Measurements from ENCODE around the gene SPTLC1.

Gene SPTLC1

GRCh38 chr9:92058026-92058425 lies 57.2 kb downstream of the SPTLC1 start:
- DNase-seq (ENCODE audit: insufficient read length) = no peak
- no peak for FAIRE-seq
- TF ChIP-seq POLR2A (IDR thresholded peaks at IDR 0.05; ENCODE audit: low read depth, low read length) (no peak), POLR2AphosphoS5 (IDR thresholded peaks at IDR 0.05; ENCODE audit: low read depth, low read length) (no peak), TAF1 (IDR thresholded peaks at IDR 0.05; ENCODE audit: borderline replicate concordance, low read depth, low read length) (no peak)

- DNase-seq (ENCODE audit: insufficient read length) (no peak), FAIRE-seq (no peak)
- no peak for TF ChIP-seq POLR2AphosphoS5 (IDR thresholded peaks at IDR 0.05; ENCODE audit: low read depth, low read length)
- no peak for TF ChIP-seq POLR2A (IDR thresholded peaks at IDR 0.05; ENCODE audit: low read depth, low read length)
- no peak for TF ChIP-seq TAF1 (IDR thresholded peaks at IDR 0.05; ENCODE audit: borderline replicate concordance, low read depth, low read length)
These were observed 58.0 kb downstream of the SPTLC1 start for GRCh38 chr9:92057226-92057625.

- TF ChIP-seq POLR2A (IDR thresholded peaks at IDR 0.05; ENCODE audit: low read depth, low read length) = no peak
- TF ChIP-seq POLR2AphosphoS5 (IDR thresholded peaks at IDR 0.05; ENCODE audit: low read depth, low read length) = no peak
- no peak for TF ChIP-seq TAF1 (IDR thresholded peaks at IDR 0.05; ENCODE audit: borderline replicate concordance, low read depth, low read length)
- FAIRE-seq (no peak), DNase-seq (ENCODE audit: insufficient read length) (no peak)
These were observed 59.6 kb downstream of the SPTLC1 start for GRCh38 chr9:92055624-92056023.

- no peak for TF ChIP-seq POLR2AphosphoS5 (IDR thresholded peaks at IDR 0.05; ENCODE audit: low read depth, low read length)
- no peak for TF ChIP-seq TAF1 (IDR thresholded peaks at IDR 0.05; ENCODE audit: borderline replicate concordance, low read depth, low read length)
- no peak for TF ChIP-seq POLR2A (IDR thresholded peaks at IDR 0.05; ENCODE audit: low read depth, low read length)
- DNase-seq (ENCODE audit: insufficient read length) (no peak), FAIRE-seq (no peak)
These were observed 66.1 kb downstream of the SPTLC1 start for GRCh38 chr9:92048924-92049625.

- DNase-seq (ENCODE audit: insufficient read length) = no peak
- no peak for FAIRE-seq
- no peak for TF ChIP-seq POLR2AphosphoS5 (IDR thresholded peaks at IDR 0.05; ENCODE audit: low read depth, low read length)
- TF ChIP-seq POLR2A (IDR thresholded peaks at IDR 0.05; ENCODE audit: low read depth, low read length) = no peak
- no peak for TF ChIP-seq TAF1 (IDR thresholded peaks at IDR 0.05; ENCODE audit: borderline replicate concordance, low read depth, low read length)
These were observed 67.7 kb downstream of the SPTLC1 start for GRCh38 chr9:92047500-92047899.

GRCh38 chr9:92046676-92047075 lies 68.5 kb downstream of the SPTLC1 start:
- TF ChIP-seq POLR2A (IDR thresholded peaks at IDR 0.05; ENCODE audit: low read depth, low read length) (no peak), TAF1 (IDR thresholded peaks at IDR 0.05; ENCODE audit: borderline replicate concordance, low read depth, low read length) (no peak), POLR2AphosphoS5 (IDR thresholded peaks at IDR 0.05; ENCODE audit: low read depth, low read length) (no peak)
- DNase-seq (ENCODE audit: insufficient read length) (no peak), FAIRE-seq (no peak)

- DNase-seq (ENCODE audit: insufficient read length) (no peak), FAIRE-seq (no peak)
- no peak for TF ChIP-seq POLR2AphosphoS5 (IDR thresholded peaks at IDR 0.05; ENCODE audit: low read depth, low read length)
- TF ChIP-seq TAF1 (IDR thresholded peaks at IDR 0.05; ENCODE audit: borderline replicate concordance, low read depth, low read length) = no peak
- no peak for TF ChIP-seq POLR2A (IDR thresholded peaks at IDR 0.05; ENCODE audit: low read depth, low read length)
These were observed 70.3 kb downstream of the SPTLC1 start for GRCh38 chr9:92044936-92045335.

DNA sequence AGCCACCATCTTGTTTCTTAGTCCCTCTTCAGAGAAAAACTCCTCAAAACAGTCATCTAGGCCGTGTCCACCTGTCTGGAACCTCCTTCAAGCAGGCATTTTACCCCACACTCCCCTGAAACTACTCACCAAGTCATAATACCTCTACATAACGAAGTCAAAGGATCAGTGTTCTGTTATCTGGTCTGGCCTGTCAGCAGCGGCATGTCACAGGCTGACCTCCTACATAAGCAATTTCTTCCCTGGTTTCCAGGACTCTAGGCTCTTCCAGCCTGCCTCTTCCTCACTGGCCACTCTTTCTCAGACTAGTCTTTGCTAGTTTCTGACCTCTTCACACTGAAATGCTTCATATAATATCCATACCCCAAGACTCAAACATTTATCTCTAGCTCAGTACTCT lies 72.2 kb downstream of the SPTLC1 start:
- DNase-seq (ENCODE audit: insufficient read length) (no peak), FAIRE-seq (no peak)
- TF ChIP-seq POLR2AphosphoS5 (IDR thresholded peaks at IDR 0.05; ENCODE audit: low read depth, low read length) (no peak), POLR2A (IDR thresholded peaks at IDR 0.05; ENCODE audit: low read depth, low read length) (no peak), TAF1 (IDR thresholded peaks at IDR 0.05; ENCODE audit: borderline replicate concordance, low read depth, low read length) (no peak)

DNA sequence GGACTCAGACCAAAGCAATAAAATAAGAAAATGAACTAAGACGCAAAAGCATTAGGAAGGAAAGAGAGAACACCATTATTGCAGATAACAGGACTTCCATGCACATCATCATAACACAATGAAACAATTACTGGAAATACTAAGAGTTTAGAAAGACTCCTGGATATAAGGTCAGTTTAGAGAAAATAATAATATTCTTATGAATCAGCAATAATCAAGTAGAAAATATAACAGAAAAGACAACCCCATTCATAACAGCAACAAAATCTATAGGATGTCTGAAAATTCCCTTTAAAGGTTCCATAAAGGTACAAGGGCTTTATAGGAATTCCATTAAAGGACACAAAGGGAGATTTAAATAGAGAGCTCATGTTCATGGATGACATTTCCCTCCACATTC lies 73.0 kb downstream of the SPTLC1 start:
- DNase-seq (ENCODE audit: insufficient read length) (no peak), FAIRE-seq (no peak)
- TF ChIP-seq TAF1 (IDR thresholded peaks at IDR 0.05; ENCODE audit: borderline replicate concordance, low read depth, low read length) (no peak), POLR2A (IDR thresholded peaks at IDR 0.05; ENCODE audit: low read depth, low read length) (no peak), POLR2AphosphoS5 (IDR thresholded peaks at IDR 0.05; ENCODE audit: low read depth, low read length) (no peak)

GRCh38 chr9:92036756-92037155 lies 78.5 kb downstream of the SPTLC1 start:
- TF ChIP-seq POLR2A (IDR thresholded peaks at IDR 0.05; ENCODE audit: low read depth, low read length) = no peak
- TF ChIP-seq TAF1 (IDR thresholded peaks at IDR 0.05; ENCODE audit: borderline replicate concordance, low read depth, low read length) = no peak
- TF ChIP-seq POLR2AphosphoS5 (IDR thresholded peaks at IDR 0.05; ENCODE audit: low read depth, low read length) = no peak
- DNase-seq (ENCODE audit: insufficient read length) (no peak), FAIRE-seq (no peak)

- no peak for DNase-seq (ENCODE audit: insufficient read length)
- no peak for FAIRE-seq
- TF ChIP-seq TAF1 (IDR thresholded peaks at IDR 0.05; ENCODE audit: borderline replicate concordance, low read depth, low read length) (no peak), POLR2A (IDR thresholded peaks at IDR 0.05; ENCODE audit: low read depth, low read length) (no peak), POLR2AphosphoS5 (IDR thresholded peaks at IDR 0.05; ENCODE audit: low read depth, low read length) (no peak)
These were observed 78.8 kb downstream of the SPTLC1 start for GRCh38 chr9:92036411-92036746.

DNA sequence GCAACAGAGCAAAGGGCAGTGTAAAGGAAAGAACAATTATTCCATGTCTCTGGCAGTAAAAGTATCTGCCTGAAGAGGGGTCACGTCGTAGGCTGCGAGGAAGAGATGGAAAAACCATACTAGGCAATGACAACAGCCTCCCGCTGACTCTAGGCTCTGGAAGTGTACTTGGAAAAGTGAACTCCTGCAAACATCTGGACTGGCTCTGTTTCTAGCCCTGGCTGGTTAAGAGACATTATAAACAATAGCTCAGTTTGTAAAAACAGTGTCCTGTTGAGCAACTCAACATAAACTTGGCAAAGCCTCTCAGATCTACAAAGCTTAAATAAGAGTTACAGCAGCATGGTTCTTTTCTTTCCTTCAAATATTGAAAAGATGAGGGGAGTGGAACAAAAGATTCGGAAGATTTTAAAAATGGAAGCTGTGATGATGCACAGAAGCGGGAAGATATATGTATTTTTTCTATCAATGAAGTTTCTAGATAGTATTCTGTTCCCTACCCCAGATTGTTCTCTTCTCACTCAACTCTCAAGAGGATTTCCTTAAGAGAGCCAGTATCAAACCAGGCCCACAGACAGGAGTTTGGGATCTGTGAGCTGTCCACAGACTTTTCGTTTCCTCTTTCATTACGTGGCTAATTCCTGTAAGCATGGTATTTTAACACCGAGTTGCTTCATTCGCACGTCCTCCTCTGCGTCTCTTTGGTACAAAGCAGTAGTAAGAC lies 79.4 kb downstream of the SPTLC1 start:
- TF ChIP-seq TAF1 (IDR thresholded peaks at IDR 0.05; ENCODE audit: borderline replicate concordance, low read depth, low read length) (no peak), POLR2A (IDR thresholded peaks at IDR 0.05; ENCODE audit: low read depth, low read length) (no peak), POLR2AphosphoS5 (IDR thresholded peaks at IDR 0.05; ENCODE audit: low read depth, low read length) (no peak)
- no peak for FAIRE-seq
- DNase-seq (ENCODE audit: insufficient read length) = no peak
